GM19193 (cell line): ENCODE measurements around the gene TMEM190.

Experiments used
- POLR2A ChIP-seq: IDR thresholded peaks from 4 replicates; pipeline ENCODE4 v1.6.1; 2011; ENCODE audit not compliant: insufficient read depth, insufficient read length; ENCODE audit errors: extremely low read depth

Gene TMEM190

DNA sequence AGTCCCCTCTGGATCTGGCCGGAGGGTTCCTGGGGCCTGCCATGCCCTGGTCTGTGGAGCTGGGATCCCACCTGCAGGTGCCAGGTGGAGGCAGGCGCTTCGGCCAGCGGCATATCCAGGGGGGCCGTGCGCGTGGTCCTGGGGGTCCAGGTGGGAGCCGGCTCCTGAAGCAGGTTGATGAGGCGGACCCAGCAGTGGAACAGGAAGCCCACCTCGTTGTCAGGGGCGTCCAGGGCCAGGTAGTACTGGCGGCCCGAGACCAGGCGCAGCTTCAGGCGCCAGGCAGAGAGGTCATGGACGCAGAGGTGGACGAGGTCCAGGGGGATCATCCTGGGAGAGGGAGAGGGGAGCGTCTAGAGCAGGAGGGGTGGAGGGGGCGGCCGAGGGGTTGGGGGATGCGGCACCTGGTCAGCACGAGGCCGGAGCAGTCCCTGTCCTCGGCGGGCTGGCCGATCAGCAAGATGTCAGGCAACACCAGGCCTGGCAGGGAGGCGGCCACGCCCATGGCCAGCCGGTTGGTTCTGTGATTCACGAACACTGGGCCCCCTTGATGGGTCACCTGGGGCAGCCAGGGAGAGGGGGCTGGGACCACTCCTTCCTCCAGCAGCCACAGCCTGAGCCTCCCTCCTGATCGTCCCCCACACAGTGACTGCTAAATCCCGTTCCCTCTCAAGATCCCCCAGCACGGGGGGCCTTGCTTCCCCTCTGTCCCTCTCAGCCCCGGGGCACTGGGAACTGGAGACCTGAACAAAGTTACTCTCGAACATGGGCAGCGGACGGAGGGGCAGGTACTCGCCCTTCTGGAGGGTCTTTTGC lies 14.2 kb upstream of the TMEM190 start:
- TF ChIP-seq POLR2A = no peak

DNA sequence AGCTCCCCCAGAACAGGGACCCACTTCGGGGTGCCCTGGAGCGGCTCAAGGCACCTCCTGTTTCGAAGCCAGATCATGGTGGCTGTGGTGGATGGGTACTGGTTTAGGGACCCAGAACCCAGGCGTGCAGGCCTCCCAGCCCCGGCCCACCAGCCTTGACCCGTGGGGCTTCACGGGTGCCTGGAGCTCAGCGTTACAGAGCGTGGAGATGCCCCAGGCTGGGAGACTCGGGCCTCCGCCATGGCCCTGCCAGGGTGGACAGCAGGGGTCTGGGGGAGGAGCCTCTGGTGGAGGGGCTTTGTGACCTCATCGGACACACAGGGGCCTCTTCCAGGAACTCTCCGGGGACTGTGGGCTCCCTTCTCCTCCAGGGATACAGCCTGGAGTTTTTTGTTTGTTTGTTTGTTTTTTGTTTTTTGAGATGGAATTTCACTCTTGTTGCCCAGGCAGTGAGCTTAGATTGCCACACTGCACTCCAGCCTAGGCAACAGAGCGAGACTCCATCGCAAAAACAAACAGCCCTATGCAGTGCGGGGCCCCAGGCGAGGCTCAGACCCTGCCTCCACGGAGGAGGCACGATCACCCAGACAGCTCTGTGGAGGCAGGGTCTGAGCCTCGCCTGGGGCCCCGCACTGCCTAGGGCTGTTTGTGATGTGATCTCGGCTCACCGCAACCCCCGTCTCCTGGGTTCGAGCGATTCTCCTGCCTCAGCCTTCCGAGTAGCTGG lies 13.5 kb upstream of the TMEM190 start, which contains the start of gene GARIN5B:
GARIN5B (minus strand) TSS at position 271 of the 727 bp plus-strand sequence; CDS start at position 77, 194 bp downstream.
- no peak for TF ChIP-seq POLR2A

DNA sequence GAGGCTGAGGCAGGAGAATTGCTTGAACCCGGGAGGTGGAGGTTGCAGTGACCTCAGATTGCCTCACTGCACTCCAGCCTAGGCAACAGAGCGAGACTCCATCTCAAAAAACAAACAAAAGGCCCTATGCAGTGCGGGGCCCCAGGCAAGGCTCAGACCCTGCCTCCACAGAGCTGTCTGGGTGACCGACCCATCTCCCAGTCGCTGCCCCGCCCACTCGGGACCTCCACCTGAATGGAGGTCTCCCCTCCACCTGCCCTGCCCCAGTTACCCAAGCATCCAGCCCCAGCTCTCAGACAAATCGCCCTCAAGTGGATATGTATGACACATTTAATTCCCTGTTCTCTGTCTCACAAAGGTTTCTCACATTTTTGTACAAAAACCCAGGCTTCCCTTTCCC lies 11.4 kb upstream of the TMEM190 start:
- no peak for TF ChIP-seq POLR2A

DNA sequence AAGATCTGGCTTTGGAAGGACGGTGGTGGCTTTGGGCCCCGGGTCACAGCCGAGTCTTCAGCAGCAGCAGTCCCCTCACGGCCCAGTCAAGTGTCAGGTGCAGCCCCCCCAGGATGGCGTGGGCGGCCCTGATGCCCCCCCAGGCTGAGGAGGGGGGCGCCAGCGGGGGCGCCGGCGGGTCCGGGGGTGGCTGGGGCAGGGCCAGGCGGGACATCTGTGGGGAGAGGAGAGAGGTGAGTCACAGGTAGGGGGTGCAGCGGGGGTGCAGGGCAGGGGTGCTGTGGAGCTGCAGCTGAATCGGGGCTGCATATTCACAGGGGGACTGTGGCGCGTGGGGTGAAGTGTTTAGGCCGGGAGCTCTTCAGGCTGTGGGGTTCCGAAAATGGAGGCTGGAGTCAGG lies 10.7 kb upstream of the TMEM190 start:
- no peak for TF ChIP-seq POLR2A

DNA sequence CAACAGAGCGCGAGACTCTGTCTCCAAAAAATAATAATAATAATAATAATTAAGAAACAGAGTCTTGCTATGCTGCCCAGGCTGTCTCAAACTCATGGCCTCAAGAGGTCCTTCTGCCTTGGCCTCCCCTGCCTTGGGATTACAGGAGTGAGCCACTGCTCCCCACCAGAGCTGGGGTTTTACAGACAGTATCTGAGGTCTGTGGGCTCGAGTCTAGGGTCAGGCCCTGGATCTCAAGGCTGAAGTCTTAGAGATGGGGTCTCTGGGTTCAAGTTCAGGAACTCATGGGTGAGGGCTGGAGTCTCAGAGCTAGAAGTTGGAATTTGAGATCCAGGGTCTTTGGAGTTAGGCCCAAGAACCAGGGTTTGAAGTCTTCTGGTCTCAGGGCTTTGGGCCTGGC lies 9.8 kb upstream of the TMEM190 start:
- no peak for TF ChIP-seq POLR2A

DNA sequence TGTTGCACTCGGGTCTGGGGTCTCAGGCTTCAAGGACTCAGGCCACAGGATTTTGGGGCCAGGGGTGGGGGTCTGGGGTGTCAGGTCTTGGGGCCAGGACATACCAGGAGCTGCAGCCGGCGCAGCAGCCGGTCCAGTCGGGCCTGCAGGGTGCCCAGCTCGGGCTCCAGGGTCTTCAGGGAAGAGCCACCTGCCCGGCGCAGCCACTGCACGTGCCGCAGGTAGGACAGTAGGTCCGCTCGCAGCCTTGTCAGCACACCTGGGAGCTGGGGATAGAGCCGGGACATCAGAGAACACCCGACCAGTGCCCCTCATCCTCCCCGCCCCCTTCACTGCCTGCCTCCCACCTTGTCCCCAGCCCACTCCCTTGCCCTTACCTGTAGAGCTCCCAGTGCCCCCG lies 8.5 kb upstream of the TMEM190 start:
- TF ChIP-seq POLR2A = no peak

DNA sequence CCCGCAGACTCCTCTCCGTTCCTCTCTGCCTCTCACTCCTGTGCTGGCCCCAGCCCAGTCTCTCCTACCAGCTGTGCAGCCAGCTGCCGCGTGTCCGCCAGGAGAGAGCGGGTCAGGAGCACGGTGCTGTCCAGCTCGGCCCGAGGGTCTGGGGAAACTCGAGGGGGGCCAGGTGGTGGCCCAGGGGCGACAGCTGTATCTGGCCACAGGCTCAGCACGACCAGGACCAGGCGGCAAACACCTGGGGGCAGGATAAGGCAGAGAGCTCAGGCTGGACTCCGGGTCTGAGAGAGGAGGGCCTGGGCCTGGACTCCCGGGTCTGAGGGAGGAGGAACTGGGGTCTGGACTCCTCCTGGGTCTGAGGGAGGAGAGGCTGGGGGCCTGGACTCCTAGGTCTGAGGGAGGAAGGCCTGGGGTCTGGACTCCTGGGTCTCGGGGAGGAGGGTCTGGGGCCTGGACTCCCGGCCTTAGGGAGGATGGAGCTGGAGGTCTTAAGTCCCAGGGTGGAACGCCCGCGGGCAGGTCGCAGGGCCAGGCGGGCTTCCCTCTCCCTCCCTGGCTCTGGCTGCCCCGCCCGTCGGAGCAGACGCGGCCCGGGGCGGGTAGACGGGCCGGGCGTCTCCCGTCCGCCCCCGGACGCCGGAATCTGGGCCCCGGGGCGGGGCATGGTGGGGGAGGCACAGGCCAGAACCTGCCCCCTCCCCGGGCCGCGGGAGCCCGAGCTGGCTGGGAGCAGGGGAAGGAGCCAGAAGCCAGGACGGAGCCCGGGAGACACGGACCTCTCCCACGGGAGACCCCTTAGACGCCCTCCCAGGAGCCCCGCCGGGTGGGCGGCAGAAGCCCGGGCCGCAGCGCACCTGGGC lies 7.7 kb upstream of the TMEM190 start:
- TF ChIP-seq POLR2A = no peak

DNA sequence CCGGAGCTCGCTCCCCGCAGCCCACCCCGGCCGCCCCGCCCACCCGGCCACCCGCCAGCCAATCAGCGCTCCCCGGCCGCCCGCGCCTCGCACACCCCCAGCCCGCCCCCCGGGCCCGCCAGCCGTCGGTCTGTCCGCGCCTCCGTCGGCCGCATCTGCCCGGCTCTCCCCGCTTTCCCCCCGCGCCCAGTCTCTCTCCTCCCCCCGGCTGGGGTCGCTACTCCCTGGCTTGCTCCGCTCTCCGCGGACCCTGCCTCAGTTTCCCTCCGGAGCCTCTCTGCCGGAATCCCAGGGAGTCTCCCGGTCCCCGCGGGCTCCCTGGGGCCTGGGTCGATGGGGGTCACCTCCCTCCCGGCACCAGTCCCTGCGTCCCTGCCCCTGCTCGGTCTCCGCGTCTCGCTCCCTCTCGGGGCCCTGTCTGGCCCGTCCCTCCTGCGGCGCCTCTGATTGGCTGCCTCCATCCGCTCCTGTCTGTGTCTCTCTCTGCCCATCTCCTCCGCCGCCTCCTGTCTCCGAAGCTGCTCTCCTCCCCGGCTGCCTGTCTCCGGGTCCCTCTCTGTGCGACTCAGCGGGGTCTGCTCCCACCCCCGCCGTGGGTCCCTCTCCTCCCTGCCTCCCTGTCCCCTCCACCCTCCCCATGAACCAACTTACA lies 6.8 kb upstream of the TMEM190 start:
- TF ChIP-seq POLR2A = no peak

DNA sequence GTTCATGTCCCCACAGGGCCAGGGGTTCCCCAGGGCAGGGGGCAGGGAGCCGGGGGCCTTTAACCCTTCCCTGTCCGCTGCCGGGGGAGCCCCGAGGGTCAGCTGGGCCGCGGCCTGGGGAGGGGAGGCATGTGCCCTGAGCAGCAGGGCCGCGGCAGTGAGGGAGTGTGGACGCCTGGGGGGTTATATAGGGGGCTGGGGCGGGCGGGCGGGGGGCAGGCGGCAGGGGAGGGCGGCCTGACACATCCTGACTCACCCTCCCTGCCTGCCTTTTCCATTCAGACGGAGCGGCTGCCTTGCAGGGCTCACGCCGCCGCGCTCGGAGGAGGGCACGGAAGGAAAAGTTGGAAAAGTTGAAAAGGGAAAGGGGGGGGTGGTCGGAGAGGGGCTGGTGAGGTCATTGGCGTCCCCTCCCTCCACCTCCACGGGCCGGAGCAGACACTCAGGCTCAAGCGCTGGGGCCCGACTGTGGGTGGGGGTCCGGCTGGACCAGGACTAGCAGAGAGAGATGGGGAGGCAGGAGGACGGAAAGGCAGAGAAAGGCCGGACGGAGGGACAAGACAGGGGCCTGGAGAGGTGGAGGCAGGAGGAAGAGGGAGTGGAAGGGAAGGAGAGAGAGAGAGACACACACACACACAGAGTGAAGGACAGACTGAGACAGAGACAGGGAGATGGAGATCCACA lies 6.2 kb upstream of the TMEM190 start, which contains the start of gene IL11:
IL11 (minus strand) TSS at position 159 of the 684 bp plus-strand sequence; CDS start at position 6, 153 bp downstream.
- no peak for TF ChIP-seq POLR2A

DNA sequence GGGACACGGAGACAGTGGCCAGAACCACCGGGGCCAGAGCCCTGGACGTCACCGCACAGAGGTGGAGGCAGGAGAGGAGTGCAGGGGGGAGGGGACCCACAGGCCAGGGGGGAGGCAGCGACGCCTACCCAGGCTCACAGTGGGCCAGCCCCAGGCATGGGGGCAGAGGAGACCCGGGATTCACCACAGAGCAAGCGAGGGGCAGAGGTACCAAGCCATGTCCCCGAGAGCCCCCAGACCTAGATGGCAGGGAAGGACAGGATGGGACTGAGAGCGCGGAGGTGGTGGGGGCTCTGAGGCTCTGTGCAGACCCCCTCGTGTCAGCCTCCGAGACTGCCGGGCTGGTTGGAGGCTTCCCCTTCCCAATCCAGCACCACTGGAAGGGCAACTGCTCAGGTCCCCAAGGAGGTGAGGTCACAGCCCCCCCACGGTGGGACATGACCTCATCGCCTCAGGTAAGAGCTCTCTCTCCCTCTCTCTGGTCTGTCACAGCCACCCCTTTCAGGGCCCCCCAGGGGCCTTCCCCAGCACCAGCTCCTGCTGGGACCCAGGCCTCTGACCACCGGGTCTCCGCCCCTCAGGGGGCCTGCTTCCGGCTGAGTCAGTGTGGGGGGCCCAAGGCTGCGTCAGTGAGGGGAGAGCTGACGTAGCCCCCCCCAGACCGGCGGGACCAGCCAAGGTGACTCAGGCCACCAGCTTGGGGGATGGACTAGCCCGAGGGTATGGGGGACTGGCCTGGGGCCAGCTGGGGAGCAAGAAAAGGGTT lies 4.1 kb upstream of the TMEM190 start:
- TF ChIP-seq POLR2A = no peak

DNA sequence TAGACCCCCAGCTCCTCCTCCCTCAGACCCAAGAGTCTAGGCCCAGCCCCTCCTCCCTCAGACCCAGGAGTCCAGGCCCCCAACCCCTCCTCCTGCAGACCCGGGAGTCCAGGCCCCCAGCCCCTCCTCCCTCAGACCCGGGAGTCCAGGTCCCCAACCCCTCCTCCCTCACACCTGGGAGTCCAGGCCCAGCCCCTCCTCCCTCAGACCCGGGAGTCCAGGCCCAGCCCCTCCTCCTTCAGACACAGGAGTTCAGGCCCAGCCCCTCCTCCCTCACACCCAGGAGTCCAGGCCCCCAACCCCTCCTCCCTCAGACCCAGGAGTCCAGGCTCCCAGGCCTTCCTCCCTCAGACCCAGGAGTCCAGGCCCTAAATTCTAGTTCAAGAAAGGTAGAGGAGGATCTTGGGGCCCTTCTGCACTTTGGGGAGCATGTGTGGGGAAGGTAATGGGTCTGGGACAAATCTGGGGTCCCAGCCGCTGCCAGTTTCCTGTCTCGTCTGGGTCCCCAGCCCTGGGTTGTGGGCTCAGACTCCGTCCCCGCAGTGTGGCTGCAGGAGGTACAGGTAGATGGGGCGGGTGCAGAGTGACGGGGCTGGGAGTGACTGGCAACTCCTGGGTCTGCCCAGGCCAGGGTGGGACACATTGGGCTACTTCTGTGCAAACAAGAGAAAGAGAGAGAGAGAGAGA lies 3.2 kb upstream of the TMEM190 start:
- no peak for TF ChIP-seq POLR2A

DNA sequence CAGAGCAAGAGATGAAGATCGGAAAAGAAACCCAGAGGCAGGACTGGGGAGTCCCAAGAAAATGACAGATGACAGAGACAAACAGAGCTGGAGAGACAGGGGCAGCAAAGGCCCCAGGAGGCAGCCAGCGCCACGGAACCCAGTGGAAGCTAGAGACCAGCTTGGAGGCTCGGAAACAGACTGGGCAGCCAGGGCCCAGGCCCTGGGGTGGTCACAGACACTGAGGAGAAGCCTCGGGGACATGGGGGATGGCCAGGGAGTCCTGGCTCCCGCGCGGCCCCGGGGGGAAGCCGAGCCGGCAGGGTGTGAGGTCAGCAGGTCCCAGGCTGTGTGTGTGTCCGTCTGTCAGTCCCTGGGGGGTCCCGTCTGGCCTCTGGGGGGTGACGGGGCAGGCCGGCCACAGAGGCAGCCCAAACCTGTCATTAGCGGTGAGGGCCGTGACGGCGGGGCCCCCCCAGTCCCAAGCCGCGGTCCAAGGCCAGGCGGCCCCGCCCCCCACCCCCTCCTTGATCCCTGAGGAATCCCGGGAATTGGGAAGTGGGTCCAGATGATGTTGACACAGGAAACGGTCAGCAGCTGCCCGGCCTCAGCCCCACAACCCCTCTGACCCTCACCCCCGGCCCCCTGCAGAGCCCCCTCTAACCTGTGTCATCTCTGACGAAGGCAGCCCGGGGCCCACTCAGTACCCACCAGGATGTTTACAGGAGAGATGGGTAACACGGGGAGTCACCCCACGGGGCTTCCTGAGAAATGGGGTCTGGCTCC lies 2.5 kb upstream of the TMEM190 start:
- TF ChIP-seq POLR2A = no peak
